Body of pancreas (tissue), 4 donors: ENCODE measurements around the gene SDHAF1. TPM values are rescaled to one million over a fixed set of nuclear protein-coding genes. Genes with fewer than 3 reads are reported as not detected.

Source experiments
- ATAC-seq: fragments of 150-250 bp; one replicate; pipeline ENCODE4 v1.9.1; 2016
- DNase-seq, 4 donors: peaks; one replicate each; pipeline ENCODE4 v3.0.0-alpha.2; 2019
- H3K27ac ChIP-seq, 4 donors: fragments of 200-600 bp; sonication (generic); 1 replicate in 3 of 4; 2 replicates in 1 of 4; pipeline versions ENCODE4 v1.5.1 to v1.6.1; 2016 to 2019; ENCODE audit warnings: mild to moderate bottlenecking in 1 of 4, mixed read lengths in 1 of 4, moderate library complexity in 1 of 4
- H3K27me3 ChIP-seq, 2 donors: fragments of 200-600 bp; sonication (generic); one replicate each; pipeline ENCODE4 v1.6.0; 2016; ENCODE audit warnings: mild to moderate bottlenecking in 1 of 2
- H3K36me3 ChIP-seq, 2 donors: fragments of 200-600 bp; sonication (generic); replicated peaks in 1 of 2; 2 replicates each; pipeline ENCODE4 v1.5.1; 2016; ENCODE audit warnings: low read depth in 2 of 2; ENCODE audit not compliant: insufficient read depth in 1 of 2
- H3K4me1 ChIP-seq: fragments of 200-600 bp; sonication (generic); one replicate; pipeline ENCODE4 v1.6.0; 2016
- H3K4me3 ChIP-seq, 2 donors: fragments of 200-600 bp; sonication (generic); 1 replicate in 1 of 2; 2 replicates in 1 of 2; pipeline ENCODE4 v1.5.1; 2016 to 2019
- H3K9me3 ChIP-seq, 3 donors: fragments of 200-600 bp; sonication (generic); 1 replicate in 2 of 3; 2 replicates in 1 of 3; pipeline ENCODE4 v1.5.1; 2016
- POLR2A ChIP-seq, 3 donors: fragments of 450-650 bp; IDR thresholded peaks; one replicate each; pipeline ENCODE4 v1.6.1; 2016; ENCODE audit warnings: antibody characterized with exemption in 3 of 3, mild to moderate bottlenecking in 2 of 3
- WGBS, 2 donors: methylation state at CpG; one replicate each; pipeline ENCODE4 v1.1.5; 2017; 5-methylcytosine and 5-hydroxymethylcytosine counted together
- intact Hi-C: fragments of 100-400 bp; cut with DNase I; formaldehyde crosslinking; loops from one replicate; pipeline ENCODE4 v1.15.1; 2023
- total RNA-seq, 2 donors: library from RNA; depleted of rRNA; stranded (reverse); fragments of >200 nt; gene quantifications; one replicate each; pipeline ENCODE4 v1.1.0, GENCODE V29; 2016
- TF ChIP-seq, protein P1 (sequence below), 7 experiments: fragments of 450-650 bp in 4 of 7; fragments of 200-600 bp in 3 of 7; sonication (generic) in 3 of 7; IDR thresholded peaks; one replicate each; pipeline ENCODE4 v1.5.1; 2016 to 2019; ENCODE audit warnings: antibody characterized with exemption in 7 of 7

SDHAF1 gene
- total RNA-seq, 2 donors from 2014 or later: 33.9 to 39.2 TPM

DNA sequence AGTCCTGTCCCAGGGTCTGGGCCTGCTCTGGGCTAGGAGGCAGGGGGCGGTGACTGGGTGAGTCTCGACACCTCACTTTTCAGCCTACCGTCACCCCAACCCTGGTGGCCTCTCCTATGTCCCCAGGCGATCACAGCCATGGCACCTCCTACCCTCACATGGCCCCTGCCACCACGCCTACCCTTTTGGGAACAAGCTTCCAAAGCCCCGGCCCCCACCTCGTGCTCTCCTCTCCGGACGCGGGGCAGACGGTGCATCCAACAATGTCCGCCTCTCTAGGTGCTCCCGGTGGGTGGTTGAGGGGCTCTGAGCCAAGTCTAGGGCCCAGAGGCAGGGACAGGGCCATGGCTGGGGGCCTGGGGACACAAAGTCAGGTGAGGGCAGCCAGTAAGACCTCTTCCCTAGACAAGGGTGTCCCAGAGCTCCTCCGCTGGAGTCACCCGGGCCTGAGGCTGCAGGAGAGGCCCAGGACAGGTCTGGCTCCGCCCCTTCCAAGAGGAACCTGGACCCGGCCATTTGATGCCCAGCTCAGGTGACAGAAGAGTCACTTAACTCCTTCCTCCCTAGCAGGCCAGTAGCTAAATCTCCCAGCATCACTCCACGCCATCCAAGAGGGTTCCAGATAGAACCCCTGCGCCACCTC is 13.5 kb downstream of the SDHAF1 start, which contains the start of gene SYNE4:
SYNE4 (minus strand) TSS at position 478 of the 643 bp plus-strand sequence; CDS start at position 346, 132 bp downstream.
- DNase-seq (peak; percentile 67 to 87 (median 85)), ATAC-seq (peak; percentile 85)
- TF ChIP-seq, protein P1, sequence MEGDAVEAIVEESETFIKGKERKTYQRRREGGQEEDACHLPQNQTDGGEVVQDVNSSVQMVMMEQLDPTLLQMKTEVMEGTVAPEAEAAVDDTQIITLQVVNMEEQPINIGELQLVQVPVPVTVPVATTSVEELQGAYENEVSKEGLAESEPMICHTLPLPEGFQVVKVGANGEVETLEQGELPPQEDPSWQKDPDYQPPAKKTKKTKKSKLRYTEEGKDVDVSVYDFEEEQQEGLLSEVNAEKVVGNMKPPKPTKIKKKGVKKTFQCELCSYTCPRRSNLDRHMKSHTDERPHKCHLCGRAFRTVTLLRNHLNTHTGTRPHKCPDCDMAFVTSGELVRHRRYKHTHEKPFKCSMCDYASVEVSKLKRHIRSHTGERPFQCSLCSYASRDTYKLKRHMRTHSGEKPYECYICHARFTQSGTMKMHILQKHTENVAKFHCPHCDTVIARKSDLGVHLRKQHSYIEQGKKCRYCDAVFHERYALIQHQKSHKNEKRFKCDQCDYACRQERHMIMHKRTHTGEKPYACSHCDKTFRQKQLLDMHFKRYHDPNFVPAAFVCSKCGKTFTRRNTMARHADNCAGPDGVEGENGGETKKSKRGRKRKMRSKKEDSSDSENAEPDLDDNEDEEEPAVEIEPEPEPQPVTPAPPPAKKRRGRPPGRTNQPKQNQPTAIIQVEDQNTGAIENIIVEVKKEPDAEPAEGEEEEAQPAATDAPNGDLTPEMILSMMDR (IDR thresholded peaks at IDR 0.05): no peak
- TF ChIP-seq POLR2A (IDR thresholded peaks at IDR 0.05): peak; percentile 17 to 66 (median 66)
- H3K27me3 ChIP-seq: no peaks in the 10 kb centered on the region
- H3K4me1 ChIP-seq: peaks cover 26% of the 10 kb centered on the region
- H3K4me3 ChIP-seq: peak within 1 kb of the TSS; percentile 10 to 18
- no peaks in the 10 kb centered on the region for H3K9me3 ChIP-seq
- H3K27ac ChIP-seq: peak within 1 kb of the TSS; percentile 47 to 84 (median 70)
- no peaks in the 10 kb centered on the region for H3K36me3 ChIP-seq
- intact Hi-C loops: no loop called here
- WGBS, 2 donors: 8 to 19% methylated on average over 3 to 18 of the region's 19 CpGs

DNA sequence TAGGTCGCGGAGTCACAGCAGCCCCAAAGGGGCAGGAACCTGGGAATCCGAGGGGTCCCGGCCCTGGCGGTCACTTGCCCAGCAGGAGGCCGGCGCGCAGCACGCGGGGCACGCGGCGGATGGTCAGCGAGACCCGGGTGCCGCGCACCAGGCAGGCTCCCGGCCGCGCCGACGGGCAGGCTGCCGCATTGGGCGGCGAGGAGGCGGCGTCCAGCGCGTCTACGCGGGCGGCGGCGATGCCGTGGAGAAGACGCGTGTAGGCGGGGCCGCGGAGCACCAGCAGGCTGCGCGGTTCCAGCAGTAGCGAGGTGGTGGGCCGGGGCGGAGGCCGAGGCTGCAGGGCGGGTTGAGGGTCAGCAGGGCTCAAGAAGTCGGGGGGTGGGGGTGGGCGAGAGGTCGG is 14.2 kb downstream of the SDHAF1 start:
- 1% methylated on average over 14 to 46 of the region's 50 CpGs for WGBS, 2 donors
- peak overlapping the region in 3 of 4 donors; percentile 65 to 84 (median 74) for H3K27ac ChIP-seq
- H3K9me3 ChIP-seq: no peaks in the 10 kb centered on the region
- no peaks in the 10 kb centered on the region for H3K36me3 ChIP-seq
- DNase-seq (peak; percentile 66 to 78 (median 74)), ATAC-seq (peak; percentile 50)
- intact Hi-C loops: no loop called here
- H3K4me3 ChIP-seq: peak overlapping the region; percentile 10 to 18
- no peaks in the 10 kb centered on the region for H3K27me3 ChIP-seq
- TF ChIP-seq, protein P1 (IDR thresholded peaks at IDR 0.05): no peak
- TF ChIP-seq POLR2A (IDR thresholded peaks at IDR 0.05): peak in 2 of 3 donors; percentile 8 to 10
- H3K4me1 ChIP-seq: peaks cover 29% of the 10 kb centered on the region

DNA sequence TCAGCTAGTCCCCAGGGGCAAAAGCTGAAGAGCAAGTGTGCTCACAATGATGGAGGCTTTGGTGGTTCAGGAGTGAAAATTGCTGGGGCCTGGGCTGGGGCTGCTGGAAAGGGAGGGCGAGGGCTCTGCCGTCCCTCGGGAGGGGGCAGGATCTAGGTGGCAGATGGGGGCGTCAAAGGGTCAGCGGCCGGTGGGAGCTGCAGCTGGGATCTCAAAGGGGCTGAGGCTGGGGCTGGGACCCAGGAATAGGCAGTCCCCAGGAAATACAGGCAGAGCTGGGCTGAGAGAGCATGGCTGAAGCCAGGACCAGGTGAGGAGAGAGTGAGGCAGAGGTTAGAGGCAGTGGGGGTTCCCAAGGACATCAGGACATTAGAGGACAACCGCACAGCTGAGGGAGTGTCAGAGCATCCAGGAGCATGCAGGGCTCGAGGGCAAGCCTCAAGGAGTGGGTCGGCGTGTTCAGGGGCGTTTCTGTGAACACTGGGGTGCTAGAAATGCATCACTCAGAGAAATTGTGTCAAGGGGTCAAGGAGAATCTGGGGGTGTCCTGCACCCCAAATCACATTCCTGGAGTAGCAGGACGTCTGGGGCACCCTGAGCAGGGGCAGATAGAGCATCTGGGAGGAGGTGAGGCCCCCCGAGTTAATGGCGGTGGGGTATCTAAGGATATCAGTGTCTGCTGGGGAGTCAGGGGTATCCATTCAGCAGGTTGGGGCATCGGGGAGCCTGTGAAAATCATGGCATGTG is 14.8 kb downstream of the SDHAF1 start:
- 38 to 43% methylated on average over 12 to 15 of the region's 15 CpGs for WGBS, 2 donors
- H3K27ac ChIP-seq: peak overlapping the region in 3 of 4 donors; percentile 65 to 84 (median 74)
- TF ChIP-seq POLR2A (IDR thresholded peaks at IDR 0.05): no peak
- TF ChIP-seq, protein P1 (IDR thresholded peaks at IDR 0.05): no peak
- H3K27me3 ChIP-seq: no peaks in the 10 kb centered on the region
- no peaks in the 10 kb centered on the region for H3K36me3 ChIP-seq
- ATAC-seq: no peak
- H3K4me1 ChIP-seq: peaks cover 33% of the 10 kb centered on the region
- H3K9me3 ChIP-seq: no peaks in the 10 kb centered on the region
- no peak for DNase-seq
- intact Hi-C loops: no loop called here
- H3K4me3 ChIP-seq: peak overlapping the region in 1 of 2 donors; percentile 10

DNA sequence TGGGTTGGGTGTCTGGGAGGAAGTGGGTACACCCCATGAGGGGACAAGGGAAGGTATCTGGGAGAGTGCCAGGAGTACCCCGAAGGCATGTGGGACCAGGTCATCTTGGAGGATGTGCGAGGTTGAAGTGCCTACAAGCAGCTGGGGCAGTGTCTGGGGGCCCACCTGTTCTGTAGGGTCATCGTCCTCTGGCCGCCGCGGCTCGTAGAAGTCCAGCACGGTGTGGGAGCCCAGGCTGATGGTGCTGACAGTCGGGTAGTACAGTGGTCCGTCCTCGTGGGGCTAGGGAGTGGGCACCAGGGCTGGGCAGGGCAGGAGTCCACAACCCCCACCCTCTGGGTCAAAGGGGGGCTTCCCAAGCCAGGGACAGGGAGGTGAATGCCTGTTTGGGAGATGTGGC is 15.4 kb downstream of the SDHAF1 start:
- peaks cover 33% of the 10 kb centered on the region for H3K4me1 ChIP-seq
- TF ChIP-seq POLR2A (IDR thresholded peaks at IDR 0.05): no peak
- TF ChIP-seq, protein P1 (IDR thresholded peaks at IDR 0.05): no peak
- H3K36me3 ChIP-seq: no peaks in the 10 kb centered on the region
- H3K27me3 ChIP-seq: no peaks in the 10 kb centered on the region
- 83 to 92% methylated on average over 2 to 11 of the region's 11 CpGs for WGBS, 2 donors
- no peak overlapping the region for H3K4me3 ChIP-seq
- intact Hi-C loops: no loop called here
- no peak overlapping the region for H3K27ac ChIP-seq
- no peaks in the 10 kb centered on the region for H3K9me3 ChIP-seq
- ATAC-seq (no peak), DNase-seq (no peak)
